ENCODE measurements around the gene PGGHG.

DNA sequence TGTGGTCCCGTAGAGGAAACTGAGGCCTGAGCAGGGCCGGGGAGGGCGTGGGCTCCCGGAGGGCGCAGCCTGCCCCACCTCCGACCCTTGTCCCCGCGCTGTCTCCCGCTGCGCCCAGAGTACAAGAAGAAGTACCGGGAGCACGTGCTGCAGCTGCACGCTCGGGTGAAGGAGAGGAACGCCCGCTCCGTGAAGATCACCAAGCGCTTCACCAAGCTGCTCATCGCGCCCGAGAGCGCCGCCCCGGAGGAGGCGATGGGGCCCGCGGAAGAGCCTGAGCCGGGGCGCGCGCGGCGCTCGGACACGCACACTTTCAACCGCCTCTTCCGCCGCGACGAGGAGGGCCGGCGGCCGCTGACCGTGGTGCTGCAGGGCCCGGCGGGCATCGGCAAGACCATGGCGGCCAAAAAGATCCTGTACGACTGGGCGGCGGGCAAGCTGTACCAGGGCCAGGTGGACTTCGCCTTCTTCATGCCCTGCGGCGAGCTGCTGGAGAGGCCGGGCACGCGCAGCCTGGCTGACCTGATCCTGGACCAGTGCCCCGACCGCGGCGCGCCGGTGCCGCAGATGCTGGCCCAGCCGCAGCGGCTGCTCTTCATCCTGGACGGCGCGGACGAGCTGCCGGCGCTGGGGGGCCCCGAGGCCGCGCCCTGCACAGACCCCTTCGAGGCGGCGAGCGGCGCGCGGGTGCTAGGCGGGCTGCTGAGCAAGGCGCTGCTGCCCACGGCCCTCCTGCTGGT lies 8.8 kb upstream of the PGGHG start:
- TF ChIP-seq, protein P1, sequence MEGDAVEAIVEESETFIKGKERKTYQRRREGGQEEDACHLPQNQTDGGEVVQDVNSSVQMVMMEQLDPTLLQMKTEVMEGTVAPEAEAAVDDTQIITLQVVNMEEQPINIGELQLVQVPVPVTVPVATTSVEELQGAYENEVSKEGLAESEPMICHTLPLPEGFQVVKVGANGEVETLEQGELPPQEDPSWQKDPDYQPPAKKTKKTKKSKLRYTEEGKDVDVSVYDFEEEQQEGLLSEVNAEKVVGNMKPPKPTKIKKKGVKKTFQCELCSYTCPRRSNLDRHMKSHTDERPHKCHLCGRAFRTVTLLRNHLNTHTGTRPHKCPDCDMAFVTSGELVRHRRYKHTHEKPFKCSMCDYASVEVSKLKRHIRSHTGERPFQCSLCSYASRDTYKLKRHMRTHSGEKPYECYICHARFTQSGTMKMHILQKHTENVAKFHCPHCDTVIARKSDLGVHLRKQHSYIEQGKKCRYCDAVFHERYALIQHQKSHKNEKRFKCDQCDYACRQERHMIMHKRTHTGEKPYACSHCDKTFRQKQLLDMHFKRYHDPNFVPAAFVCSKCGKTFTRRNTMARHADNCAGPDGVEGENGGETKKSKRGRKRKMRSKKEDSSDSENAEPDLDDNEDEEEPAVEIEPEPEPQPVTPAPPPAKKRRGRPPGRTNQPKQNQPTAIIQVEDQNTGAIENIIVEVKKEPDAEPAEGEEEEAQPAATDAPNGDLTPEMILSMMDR (conservative IDR thresholded peaks at IDR 0.05; ENCODE audit: low read length) = no peak
- no peak for TF ChIP-seq EZH2phosphoT487 (IDR thresholded peaks at IDR 0.05; ENCODE audit: borderline replicate concordance)
